Measurements from ENCODE around the gene IL22RA1. TPM values are rescaled to one million over a fixed set of nuclear protein-coding genes. Genes with fewer than 3 reads are reported as not detected.
A peak's percentile ranks its signal among the peaks of the same experiment; 100 is the strongest.

IL22RA1 gene
- total RNA-seq, 1 donor from 2014 or later, result 0.87 TPM

GRCh38 chr1:24119489-24119858 is 23.5 kb downstream of the IL22RA1 start:
- Histone ChIP-seq H3K27me3 (no peaks in the 10 kb centered on the region), H3K27ac (no peak overlapping the region), H3K36me3 (no peaks in the 10 kb centered on the region), H3K4me3 (no peak overlapping the region), H3K9me3 (no peaks in the 10 kb centered on the region), H3K4me1 (peaks cover 6% of the 10 kb centered on the region)
- DNase-seq (no peak), ATAC-seq (no peak)
- intact Hi-C loops (cut with DNase I), result no loop called here
- no peak for TF ChIP-seq CTCF (IDR thresholded peaks at IDR 0.05)

- intact Hi-C loops (cut with DNase I), result no loop called here
- ATAC-seq (no peak), DNase-seq (peak; percentile 44)
- Histone ChIP-seq H3K36me3 (no peaks in the 10 kb centered on the region), H3K27me3 (no peaks in the 10 kb centered on the region), H3K27ac (no peak overlapping the region), H3K4me3 (no peak overlapping the region), H3K4me1 (peaks cover 6% of the 10 kb centered on the region), H3K9me3 (no peaks in the 10 kb centered on the region)
- no peak for TF ChIP-seq CTCF (IDR thresholded peaks at IDR 0.05)
Observed at GRCh38 chr1:24118410-24119242, 24.3 kb downstream of the IL22RA1 start.

- peaks cover 6% of the 10 kb centered on the region for H3K4me1 ChIP-seq
- no peaks in the 10 kb centered on the region for H3K27me3 ChIP-seq
- intact Hi-C loops (cut with DNase I), result no loop called here
- ATAC-seq, result no peak
- H3K27ac ChIP-seq, result no peak overlapping the region
- no peak overlapping the region for H3K4me3 ChIP-seq
- no peak for TF ChIP-seq CTCF (IDR thresholded peaks at IDR 0.05)
- no peaks in the 10 kb centered on the region for H3K36me3 ChIP-seq
- H3K9me3 ChIP-seq, result no peaks in the 10 kb centered on the region
- peak; percentile 51 for DNase-seq
Observed at GRCh38 chr1:24117722-24118409, 25.1 kb downstream of the IL22RA1 start.

GRCh38 chr1:24117132-24117531 is 25.8 kb downstream of the IL22RA1 start:
- Histone ChIP-seq H3K36me3 (no peaks in the 10 kb centered on the region), H3K4me1 (peaks cover 10% of the 10 kb centered on the region), H3K27ac (no peak overlapping the region), H3K27me3 (no peaks in the 10 kb centered on the region), H3K9me3 (no peaks in the 10 kb centered on the region), H3K4me3 (no peak overlapping the region)
- intact Hi-C loops (cut with DNase I), result no loop called here
- DNase-seq (no peak), ATAC-seq (no peak)
- no peak for TF ChIP-seq CTCF (IDR thresholded peaks at IDR 0.05)

GRCh38 chr1:24114753-24115152 is 28.2 kb downstream of the IL22RA1 start:
- no peak for ATAC-seq
- no peaks in the 10 kb centered on the region for H3K36me3 ChIP-seq
- H3K4me1 ChIP-seq, result peaks cover 8% of the 10 kb centered on the region
- no peaks in the 10 kb centered on the region for H3K9me3 ChIP-seq
- TF ChIP-seq CTCF (IDR thresholded peaks at IDR 0.05), result no peak
- H3K27me3 ChIP-seq, result no peaks in the 10 kb centered on the region
- H3K27ac ChIP-seq, result no peak overlapping the region
- no peak for DNase-seq
- intact Hi-C loops (cut with DNase I), result no loop called here
- H3K4me3 ChIP-seq, result no peak overlapping the region

Data from upper lobe of right lung (tissue), 1 donor.